Parathyroid adenoma (tissue), 2 donors: ENCODE data around the gene PRXL2B.

ENCODE experiments used
- H2AFZ ChIP-seq: fragments of 300-600 bp; sonication (generic); one replicate; pipeline ENCODE4 v1.7.0; 2017; ENCODE audit warnings: antibody characterized with exemption, mild to moderate bottlenecking
- H3K27ac ChIP-seq: fragments of 300-600 bp; sonication (generic); one replicate; pipeline ENCODE4 v1.7.0; 2017
- H3K27me3 ChIP-seq: fragments of 300-600 bp; sonication (generic); one replicate; pipeline ENCODE4 v1.7.0; 2017; ENCODE audit warnings: low read length; ENCODE audit not compliant: control insufficient read depth, insufficient read depth
- H3K36me3 ChIP-seq: fragments of 300-600 bp; sonication (generic); one replicate; pipeline ENCODE4 v1.7.0; 2017; ENCODE audit warnings: low read length; ENCODE audit not compliant: control insufficient read depth, insufficient read depth
- H3K4me1 ChIP-seq: fragments of 300-600 bp; sonication (generic); one replicate; pipeline ENCODE4 v1.7.0; 2017; ENCODE audit warnings: control low read depth
- H3K4me2 ChIP-seq: fragments of 300-600 bp; sonication (generic); one replicate; pipeline ENCODE4 v1.7.0; 2017; ENCODE audit warnings: low read length
- H3K4me3 ChIP-seq: fragments of 300-600 bp; sonication (generic); one replicate; pipeline ENCODE4 v1.7.0; 2017; ENCODE audit warnings: low read depth, low read length
- H3K79me2 ChIP-seq: fragments of 300-600 bp; sonication (generic); one replicate; pipeline ENCODE4 v1.7.0; 2017; ENCODE audit warnings: control low read depth
- H3K9ac ChIP-seq: fragments of 300-600 bp; sonication (generic); one replicate; pipeline ENCODE4 v1.7.0; 2017; ENCODE audit warnings: mild to moderate bottlenecking
- H3K9me3 ChIP-seq: fragments of 300-600 bp; sonication (generic); one replicate; pipeline ENCODE4 v1.7.0; 2017; ENCODE audit warnings: low read length; ENCODE audit not compliant: control insufficient read depth
- CTCF ChIP-seq: fragments of 300-600 bp; sonication (generic); IDR thresholded peaks from one replicate; pipeline ENCODE4 v1.7.0; 2017; ENCODE audit warnings: antibody characterized with exemption, mild to moderate bottlenecking
- donor health status: primary hyperparathyroidism.

PRXL2B gene

GRCh38 chr1:2539312-2539907 lies 47.2 kb upstream of the PRXL2B start:
- Histone ChIP-seq H3K79me2 (no peaks in the 10 kb centered on the region), H3K4me3 (no peak overlapping the region), H3K27me3 (no peaks in the 10 kb centered on the region), H3K27ac (no peak overlapping the region), H3K9ac (no peak overlapping the region), H3K4me2 (no peak overlapping the region), H2AFZ (no peak overlapping the region), H3K36me3 (no peaks in the 10 kb centered on the region), H3K4me1 (no peaks in the 10 kb centered on the region), H3K9me3 (no peaks in the 10 kb centered on the region)
- no peak for TF ChIP-seq CTCF

GRCh38 chr1:2540816-2541492 lies 45.6 kb upstream of the PRXL2B start:
- H3K27ac ChIP-seq: no peak overlapping the region
- no peaks in the 10 kb centered on the region for H3K79me2 ChIP-seq
- TF ChIP-seq CTCF: no peak
- H3K4me1 ChIP-seq: peaks cover 5% of the 10 kb centered on the region
- no peak overlapping the region for H3K9ac ChIP-seq
- no peaks in the 10 kb centered on the region for H3K9me3 ChIP-seq
- H2AFZ ChIP-seq: no peak overlapping the region
- H3K27me3 ChIP-seq: no peaks in the 10 kb centered on the region
- no peak overlapping the region for H3K4me2 ChIP-seq
- no peak overlapping the region for H3K4me3 ChIP-seq
- no peaks in the 10 kb centered on the region for H3K36me3 ChIP-seq

- Histone ChIP-seq H3K9me3 (no peaks in the 10 kb centered on the region), H3K9ac (no peak overlapping the region), H3K4me3 (no peak overlapping the region), H2AFZ (no peak overlapping the region), H3K4me1 (peaks cover 5% of the 10 kb centered on the region), H3K27me3 (no peaks in the 10 kb centered on the region), H3K27ac (no peak overlapping the region), H3K36me3 (no peaks in the 10 kb centered on the region), H3K79me2 (no peaks in the 10 kb centered on the region), H3K4me2 (no peak overlapping the region)
- no peak for TF ChIP-seq CTCF
These were observed 44.8 kb upstream of the PRXL2B start for GRCh38 chr1:2541619-2542245.

GRCh38 chr1:2542246-2542915 lies 44.2 kb upstream of the PRXL2B start:
- no peak overlapping the region for H3K4me2 ChIP-seq
- H3K9me3 ChIP-seq: no peaks in the 10 kb centered on the region
- no peak overlapping the region for H2AFZ ChIP-seq
- H3K79me2 ChIP-seq: no peaks in the 10 kb centered on the region
- H3K36me3 ChIP-seq: no peaks in the 10 kb centered on the region
- H3K27me3 ChIP-seq: no peaks in the 10 kb centered on the region
- no peak overlapping the region for H3K27ac ChIP-seq
- peaks cover 5% of the 10 kb centered on the region for H3K4me1 ChIP-seq
- no peak for TF ChIP-seq CTCF
- no peak overlapping the region for H3K9ac ChIP-seq
- H3K4me3 ChIP-seq: no peak overlapping the region
